ENCODE results near the gene PCDHAC2.

PCDHAC2 gene

GRCh38 chr5:140966293-140967225, at the start of gene PCDHAC2:
Gene PCDHAC2, plus strand, starts transcription at chr5:140966476. Its CDS starts 291 bp downstream, at chr5:140966767.
- no peaks in the 10 kb centered on the region for H3K9me3 ChIP-seq (ENCODE audit: control insufficient read depth, low read length)
- peak; percentile 18 for DNase-seq (ENCODE audit: low read depth)
- peaks cover 22% of the 10 kb centered on the region for H3K27me3 ChIP-seq (replicated peaks; ENCODE audit: control insufficient read depth, insufficient read depth, low read length)
- H3K4me1 ChIP-seq (ENCODE audit: control insufficient read depth, insufficient read depth, low read length) = no peaks in the 10 kb centered on the region
- no peaks in the 10 kb centered on the region for H3K36me3 ChIP-seq (ENCODE audit: control insufficient read depth, insufficient read depth, low read length, severe bottlenecking)
- H3K4me3 ChIP-seq (ENCODE audit: low read length) = peak within 1 kb of the TSS; percentile 77
- H3K9ac ChIP-seq (ENCODE audit: low read length) = peak within 1 kb of the TSS; percentile 49

- H3K4me3 ChIP-seq (ENCODE audit: low read length) = no peak overlapping the region
- no peaks in the 10 kb centered on the region for H3K36me3 ChIP-seq (ENCODE audit: control insufficient read depth, insufficient read depth, low read length, severe bottlenecking)
- H3K9ac ChIP-seq (ENCODE audit: low read length) = no peak overlapping the region
- H3K27me3 ChIP-seq (replicated peaks; ENCODE audit: control insufficient read depth, insufficient read depth, low read length) = peaks cover 23% of the 10 kb centered on the region
- DNase-seq (ENCODE audit: low read depth) = no peak
- H3K9me3 ChIP-seq (ENCODE audit: control insufficient read depth, low read length) = peaks cover 10% of the 10 kb centered on the region
- peaks cover 8% of the 10 kb centered on the region for H3K4me1 ChIP-seq (ENCODE audit: control insufficient read depth, insufficient read depth, low read length)
These were observed 42.7 kb upstream of the PCDHAC2 start for GRCh38 chr5:140923601-140924000.

GRCh38 chr5:140925806-140926442, 40.4 kb upstream of the PCDHAC2 start, which contains the start of gene PCDHAC1:
Gene PCDHAC1, plus strand, starts transcription at chr5:140926299. Its CDS starts 594 bp downstream, at chr5:140926893.
- H3K4me3 ChIP-seq (ENCODE audit: low read length) = peak within 1 kb of the TSS; percentile 77
- H3K9ac ChIP-seq (ENCODE audit: low read length) = no peak within 1 kb of the TSS
- H3K36me3 ChIP-seq (ENCODE audit: control insufficient read depth, insufficient read depth, low read length, severe bottlenecking) = no peaks in the 10 kb centered on the region
- DNase-seq (ENCODE audit: low read depth) = no peak
- peaks cover 10% of the 10 kb centered on the region for H3K9me3 ChIP-seq (ENCODE audit: control insufficient read depth, low read length)
- H3K4me1 ChIP-seq (ENCODE audit: control insufficient read depth, insufficient read depth, low read length) = peaks cover 8% of the 10 kb centered on the region
- H3K27me3 ChIP-seq (replicated peaks; ENCODE audit: control insufficient read depth, insufficient read depth, low read length) = peaks cover 24% of the 10 kb centered on the region

- peaks cover 8% of the 10 kb centered on the region for H3K4me1 ChIP-seq (ENCODE audit: control insufficient read depth, insufficient read depth, low read length)
- peak; percentile 43 for DNase-seq (ENCODE audit: low read depth)
- no peaks in the 10 kb centered on the region for H3K36me3 ChIP-seq (ENCODE audit: control insufficient read depth, insufficient read depth, low read length, severe bottlenecking)
- H3K9ac ChIP-seq (ENCODE audit: low read length) = no peak overlapping the region
- peaks cover 24% of the 10 kb centered on the region for H3K27me3 ChIP-seq (replicated peaks; ENCODE audit: control insufficient read depth, insufficient read depth, low read length)
- peaks cover 10% of the 10 kb centered on the region for H3K9me3 ChIP-seq (ENCODE audit: control insufficient read depth, low read length)
- peak overlapping the region; percentile 77 for H3K4me3 ChIP-seq (ENCODE audit: low read length)
These were observed 39.6 kb upstream of the PCDHAC2 start for GRCh38 chr5:140926443-140927227.

GRCh38 chr5:140927228-140927573, 39.1 kb upstream of the PCDHAC2 start:
- H3K4me3 ChIP-seq (ENCODE audit: low read length) = peak overlapping the region; percentile 77
- H3K27me3 ChIP-seq (replicated peaks; ENCODE audit: control insufficient read depth, insufficient read depth, low read length) = peaks cover 24% of the 10 kb centered on the region
- H3K36me3 ChIP-seq (ENCODE audit: control insufficient read depth, insufficient read depth, low read length, severe bottlenecking) = no peaks in the 10 kb centered on the region
- no peak for DNase-seq (ENCODE audit: low read depth)
- H3K4me1 ChIP-seq (ENCODE audit: control insufficient read depth, insufficient read depth, low read length) = peaks cover 8% of the 10 kb centered on the region
- H3K9ac ChIP-seq (ENCODE audit: low read length) = no peak overlapping the region
- H3K9me3 ChIP-seq (ENCODE audit: control insufficient read depth, low read length) = peaks cover 10% of the 10 kb centered on the region

GRCh38 chr5:140934964-140935606, 31.2 kb upstream of the PCDHAC2 start:
- H3K27me3 ChIP-seq (replicated peaks; ENCODE audit: control insufficient read depth, insufficient read depth, low read length) = no peaks in the 10 kb centered on the region

GRCh38 chr5:140946578-140946977, 19.7 kb upstream of the PCDHAC2 start:
- DNase-seq (ENCODE audit: low read depth) = no peak
- H3K4me3 ChIP-seq (ENCODE audit: low read length) = no peak overlapping the region
- H3K27me3 ChIP-seq (replicated peaks; ENCODE audit: control insufficient read depth, insufficient read depth, low read length) = no peaks in the 10 kb centered on the region

More at GRCh38 chr5:140934964-140935606, 31.2 kb upstream of the PCDHAC2 start:
- no peak overlapping the region for H3K4me3 ChIP-seq (ENCODE audit: low read length)
- DNase-seq (ENCODE audit: low read depth) = no peak
- H3K9ac ChIP-seq (ENCODE audit: low read length) = no peak overlapping the region
- no peaks in the 10 kb centered on the region for H3K9me3 ChIP-seq (ENCODE audit: control insufficient read depth, low read length)
- H3K36me3 ChIP-seq (ENCODE audit: control insufficient read depth, insufficient read depth, low read length, severe bottlenecking) = no peaks in the 10 kb centered on the region
- no peaks in the 10 kb centered on the region for H3K4me1 ChIP-seq (ENCODE audit: control insufficient read depth, insufficient read depth, low read length)

GRCh38 chr5:140951636-140952035, 14.6 kb upstream of the PCDHAC2 start:
- Histone ChIP-seq H3K36me3 (ENCODE audit: control insufficient read depth, insufficient read depth, low read length, severe bottlenecking) (no peaks in the 10 kb centered on the region), H3K9ac (ENCODE audit: low read length) (no peak overlapping the region), H3K27me3 (replicated peaks; ENCODE audit: control insufficient read depth, insufficient read depth, low read length) (no peaks in the 10 kb centered on the region), H3K4me3 (ENCODE audit: low read length) (no peak overlapping the region), H3K4me1 (ENCODE audit: control insufficient read depth, insufficient read depth, low read length) (no peaks in the 10 kb centered on the region), H3K9me3 (ENCODE audit: control insufficient read depth, low read length) (no peaks in the 10 kb centered on the region)
- DNase-seq (ENCODE audit: low read depth) = no peak

More at GRCh38 chr5:140946578-140946977, 19.7 kb upstream of the PCDHAC2 start:
- no peaks in the 10 kb centered on the region for H3K4me1 ChIP-seq (ENCODE audit: control insufficient read depth, insufficient read depth, low read length)
- H3K9ac ChIP-seq (ENCODE audit: low read length) = no peak overlapping the region
- no peaks in the 10 kb centered on the region for H3K36me3 ChIP-seq (ENCODE audit: control insufficient read depth, insufficient read depth, low read length, severe bottlenecking)
- peaks cover 9% of the 10 kb centered on the region for H3K9me3 ChIP-seq (ENCODE audit: control insufficient read depth, low read length)

- H3K9me3 ChIP-seq (ENCODE audit: control insufficient read depth, low read length) = no peaks in the 10 kb centered on the region
- no peak overlapping the region for H3K9ac ChIP-seq (ENCODE audit: low read length)
- H3K4me1 ChIP-seq (ENCODE audit: control insufficient read depth, insufficient read depth, low read length) = no peaks in the 10 kb centered on the region
- H3K27me3 ChIP-seq (replicated peaks; ENCODE audit: control insufficient read depth, insufficient read depth, low read length) = no peaks in the 10 kb centered on the region
- H3K36me3 ChIP-seq (ENCODE audit: control insufficient read depth, insufficient read depth, low read length, severe bottlenecking) = no peaks in the 10 kb centered on the region
- no peak for DNase-seq (ENCODE audit: low read depth)
- no peak overlapping the region for H3K4me3 ChIP-seq (ENCODE audit: low read length)
These were observed 13.0 kb upstream of the PCDHAC2 start for GRCh38 chr5:140953234-140953633.

GRCh38 chr5:140962190-140962589, 4.1 kb upstream of the PCDHAC2 start:
- H3K9me3 ChIP-seq (ENCODE audit: control insufficient read depth, low read length) = no peaks in the 10 kb centered on the region
- DNase-seq (ENCODE audit: low read depth) = no peak
- no peak overlapping the region for H3K9ac ChIP-seq (ENCODE audit: low read length)
- no peak overlapping the region for H3K4me3 ChIP-seq (ENCODE audit: low read length)
- peaks cover 4% of the 10 kb centered on the region for H3K27me3 ChIP-seq (replicated peaks; ENCODE audit: control insufficient read depth, insufficient read depth, low read length)
- H3K36me3 ChIP-seq (ENCODE audit: control insufficient read depth, insufficient read depth, low read length, severe bottlenecking) = no peaks in the 10 kb centered on the region
- no peaks in the 10 kb centered on the region for H3K4me1 ChIP-seq (ENCODE audit: control insufficient read depth, insufficient read depth, low read length)

Measured in adipocyte (in vitro differentiated cells).